ENCODE measurements around the gene TMEM238L. TPM values are rescaled to one million over a fixed set of nuclear protein-coding genes. Genes with fewer than 3 reads are reported as not detected.

TMEM238L gene
- total and polyA plus RNA-seq, 9 of the 15 experiments (the other 6 are each of a cell fraction or from before 2014, with no cell fraction given): not detected

DNA sequence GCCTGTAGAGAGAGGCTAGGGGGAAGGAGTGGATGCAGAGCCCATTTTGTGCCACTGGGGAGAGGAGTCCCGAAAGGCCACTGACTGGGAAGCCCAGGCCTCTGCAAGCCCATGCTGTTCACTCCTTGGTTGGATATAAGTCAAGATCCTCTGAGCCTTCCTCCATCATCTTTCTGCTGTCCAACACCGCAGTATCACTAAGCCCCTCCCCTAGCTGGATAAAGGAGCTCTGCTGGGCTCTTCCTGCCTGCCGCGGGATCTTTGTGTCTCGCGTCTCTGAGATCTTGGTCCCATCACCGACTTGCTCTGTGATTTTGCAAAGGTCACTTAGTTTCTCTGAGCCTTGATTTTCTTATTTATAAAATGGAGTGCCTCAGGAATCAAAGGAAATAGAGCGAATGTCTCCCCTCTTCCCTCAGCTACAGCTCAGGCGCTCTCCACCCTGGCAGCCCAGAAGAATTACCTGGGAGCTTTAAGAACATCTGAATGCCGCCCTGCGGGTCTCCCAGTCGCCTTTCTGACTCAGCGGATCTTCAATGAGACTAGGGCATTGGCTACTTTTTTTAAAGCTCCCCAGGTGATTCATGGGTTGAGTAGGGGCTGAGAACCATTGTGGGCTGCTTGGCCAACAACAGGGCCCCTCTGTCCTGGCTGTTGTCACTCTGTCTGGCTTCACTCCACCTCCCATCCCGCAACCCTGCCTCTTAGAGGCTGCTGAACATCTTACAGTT lies 48.9 kb downstream of the TMEM238L start:
- 5% methylated on average over 12 of the region's 14 CpGs for WGBS (ENCODE audit: insufficient coverage, low coverage, missing lambda C conversion rate)
- no peak overlapping the region for H3K9ac ChIP-seq (ENCODE audit: insufficient read depth in 1 of 2, low read depth in 2 of 2, low read length in 2 of 2)
- H3K27me3 ChIP-seq (ENCODE audit: control insufficient read depth in 2 of 2, insufficient read depth in 2 of 2, low read length in 2 of 2): peaks cover 3 to 16% of the 10 kb centered on the region in 2 experiments; a peak in 3 of 5 replicates
- H2AFZ ChIP-seq (ENCODE audit: low read depth, low read length): no peak overlapping the region
- DNase-seq (ENCODE audit: extremely low read depth in 1 of 4, low spot score in 3 of 4) (no peak), FAIRE-seq (no peak), ATAC-seq (no peak)
- intact Hi-C loops (cut with micrococcal nuclease) (no loop called here), in situ Hi-C loops (cut with MboI) (no loop called here)
- H3K9me1 ChIP-seq (ENCODE audit: control insufficient read depth, insufficient read depth, low read length): no peaks in the 10 kb centered on the region
- ChIA-PET CTCF (ENCODE audit: low intra/inter-chr PET ratio) (no interaction called here), POLR2A (no interaction called here)
- no peak overlapping the region for H3K4me2 ChIP-seq (ENCODE audit: insufficient read depth, low read length)
- no peaks in the 10 kb centered on the region for H3K4me1 ChIP-seq (replicated peaks in 1 of 2; ENCODE audit: control insufficient read depth in 2 of 2, insufficient read depth in 2 of 2, low read length in 2 of 2)
- BruUV-seq (replicated peaks): no TSS peak
- no peaks in the 10 kb centered on the region for H3K36me3 ChIP-seq (ENCODE audit: control insufficient read depth, insufficient read depth, low read length)
- H3K79me2 ChIP-seq (ENCODE audit: control insufficient read depth, insufficient read depth, low read length): no peaks in the 10 kb centered on the region
- no peak overlapping the region for H3K27ac ChIP-seq (ENCODE audit: extremely low read depth, low read depth, low read length)
- H4K20me1 ChIP-seq (replicated peaks; ENCODE audit: control insufficient read depth, insufficient read depth, low read length): peaks cover 6% of the 10 kb centered on the region; the same call in 1 of the 2 replicates
- no peaks in the 10 kb centered on the region for H3K9me3 ChIP-seq (replicated peaks; ENCODE audit: control insufficient read depth, insufficient read depth, low read depth, low read length)
- no peak overlapping the region for H3K4me3 ChIP-seq
- TF ChIP-seq ZFP1 (CRISPR knock-in tag; IDR thresholded peaks at IDR 0.05): no peak
- TF ChIP-seq SAP30 (IDR thresholded peaks at IDR 0.05; ENCODE audit: borderline replicate concordance, insufficient read depth, low read depth, low read length, poor library complexity, severe bottlenecking): no peak
- TF ChIP-seq, protein P1, sequence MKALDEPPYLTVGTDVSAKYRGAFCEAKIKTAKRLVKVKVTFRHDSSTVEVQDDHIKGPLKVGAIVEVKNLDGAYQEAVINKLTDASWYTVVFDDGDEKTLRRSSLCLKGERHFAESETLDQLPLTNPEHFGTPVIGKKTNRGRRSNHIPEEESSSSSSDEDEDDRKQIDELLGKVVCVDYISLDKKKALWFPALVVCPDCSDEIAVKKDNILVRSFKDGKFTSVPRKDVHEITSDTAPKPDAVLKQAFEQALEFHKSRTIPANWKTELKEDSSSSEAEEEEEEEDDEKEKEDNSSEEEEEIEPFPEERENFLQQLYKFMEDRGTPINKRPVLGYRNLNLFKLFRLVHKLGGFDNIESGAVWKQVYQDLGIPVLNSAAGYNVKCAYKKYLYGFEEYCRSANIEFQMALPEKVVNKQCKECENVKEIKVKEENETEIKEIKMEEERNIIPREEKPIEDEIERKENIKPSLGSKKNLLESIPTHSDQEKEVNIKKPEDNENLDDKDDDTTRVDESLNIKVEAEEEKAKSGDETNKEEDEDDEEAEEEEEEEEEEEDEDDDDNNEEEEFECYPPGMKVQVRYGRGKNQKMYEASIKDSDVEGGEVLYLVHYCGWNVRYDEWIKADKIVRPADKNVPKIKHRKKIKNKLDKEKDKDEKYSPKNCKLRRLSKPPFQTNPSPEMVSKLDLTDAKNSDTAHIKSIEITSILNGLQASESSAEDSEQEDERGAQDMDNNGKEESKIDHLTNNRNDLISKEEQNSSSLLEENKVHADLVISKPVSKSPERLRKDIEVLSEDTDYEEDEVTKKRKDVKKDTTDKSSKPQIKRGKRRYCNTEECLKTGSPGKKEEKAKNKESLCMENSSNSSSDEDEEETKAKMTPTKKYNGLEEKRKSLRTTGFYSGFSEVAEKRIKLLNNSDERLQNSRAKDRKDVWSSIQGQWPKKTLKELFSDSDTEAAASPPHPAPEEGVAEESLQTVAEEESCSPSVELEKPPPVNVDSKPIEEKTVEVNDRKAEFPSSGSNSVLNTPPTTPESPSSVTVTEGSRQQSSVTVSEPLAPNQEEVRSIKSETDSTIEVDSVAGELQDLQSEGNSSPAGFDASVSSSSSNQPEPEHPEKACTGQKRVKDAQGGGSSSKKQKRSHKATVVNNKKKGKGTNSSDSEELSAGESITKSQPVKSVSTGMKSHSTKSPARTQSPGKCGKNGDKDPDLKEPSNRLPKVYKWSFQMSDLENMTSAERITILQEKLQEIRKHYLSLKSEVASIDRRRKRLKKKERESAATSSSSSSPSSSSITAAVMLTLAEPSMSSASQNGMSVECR (CRISPR knock-in tag; IDR thresholded peaks at IDR 0.05): no peak
- TF ChIP-seq PRMT5 (CRISPR knock-in tag; IDR thresholded peaks at IDR 0.05): no peak
- TF ChIP-seq MEIS2 (IDR thresholded peaks at IDR 0.05; ENCODE audit: partially characterized antibody): no peak
- TF ChIP-seq PTTG1 (tag; IDR thresholded peaks at IDR 0.05; ENCODE audit: low read depth): no peak
- TF ChIP-seq ZBTB7A (IDR thresholded peaks at IDR 0.05; ENCODE audit: borderline replicate concordance, control insufficient read depth, low read depth, low read length): no peak
- TF ChIP-seq POLR2H (tag; IDR thresholded peaks at IDR 0.05; ENCODE audit: low read depth): no peak
- no peak for TF ChIP-seq ZNF75A (CRISPR knock-in tag; IDR thresholded peaks at IDR 0.05)
- TF ChIP-seq KDM4B (IDR thresholded peaks at IDR 0.05; ENCODE audit: borderline replicate concordance in 2 of 2, low read depth in 1 of 2): no peak
- TF ChIP-seq CBX3 (IDR thresholded peaks at IDR 0.05; ENCODE audit: borderline replicate concordance in 1 of 2, low read length in 2 of 2): no peak
- TF ChIP-seq ESRRA (IDR thresholded peaks at IDR 0.05; ENCODE audit: borderline replicate concordance, low read depth): no peak
- no peak for TF ChIP-seq ZNF12 (CRISPR knock-in tag; IDR thresholded peaks at IDR 0.05)
- no peak for TF ChIP-seq ZBTB1 (CRISPR knock-in tag; IDR thresholded peaks at IDR 0.05; ENCODE audit: borderline replicate concordance, low read depth)
- TF ChIP-seq HLTF (IDR thresholded peaks at IDR 0.05): no peak
- TF ChIP-seq ZNF408 (CRISPR knock-in tag; IDR thresholded peaks at IDR 0.05; ENCODE audit: low read depth): no peak

All from K562 (cell line).